GM12872 (cell line): Measurements from ENCODE around the gene PRKAR1B.

Experiments used
- TF ChIP-seq, protein P1 (sequence below): IDR thresholded peaks from 3 replicates; pipeline ENCODE4 v1.5.1; 2011; ENCODE audit warnings: low read depth, mild to moderate bottlenecking, low read length, moderate library complexity; ENCODE audit not compliant: insufficient read depth

The PRKAR1B gene

DNA sequence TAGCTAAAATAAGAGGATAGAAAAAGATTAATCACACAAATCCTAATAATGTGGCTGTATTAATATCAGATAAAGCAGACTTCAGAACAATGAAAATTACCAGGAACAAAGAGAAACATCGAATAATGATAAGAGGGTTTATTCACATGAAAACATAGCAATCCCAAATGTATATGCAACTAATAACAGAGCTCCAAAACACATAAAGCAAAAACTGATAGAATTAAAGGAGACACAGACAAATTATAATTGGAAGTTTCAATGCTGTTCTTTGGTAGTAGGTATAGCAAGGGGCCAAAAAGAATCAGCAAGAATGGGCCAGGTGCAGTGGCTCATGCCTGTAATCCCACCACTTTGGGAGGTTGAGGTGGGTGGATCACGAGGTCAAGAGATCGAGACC is 24.0 kb downstream of the PRKAR1B start:
- TF ChIP-seq, protein P1, sequence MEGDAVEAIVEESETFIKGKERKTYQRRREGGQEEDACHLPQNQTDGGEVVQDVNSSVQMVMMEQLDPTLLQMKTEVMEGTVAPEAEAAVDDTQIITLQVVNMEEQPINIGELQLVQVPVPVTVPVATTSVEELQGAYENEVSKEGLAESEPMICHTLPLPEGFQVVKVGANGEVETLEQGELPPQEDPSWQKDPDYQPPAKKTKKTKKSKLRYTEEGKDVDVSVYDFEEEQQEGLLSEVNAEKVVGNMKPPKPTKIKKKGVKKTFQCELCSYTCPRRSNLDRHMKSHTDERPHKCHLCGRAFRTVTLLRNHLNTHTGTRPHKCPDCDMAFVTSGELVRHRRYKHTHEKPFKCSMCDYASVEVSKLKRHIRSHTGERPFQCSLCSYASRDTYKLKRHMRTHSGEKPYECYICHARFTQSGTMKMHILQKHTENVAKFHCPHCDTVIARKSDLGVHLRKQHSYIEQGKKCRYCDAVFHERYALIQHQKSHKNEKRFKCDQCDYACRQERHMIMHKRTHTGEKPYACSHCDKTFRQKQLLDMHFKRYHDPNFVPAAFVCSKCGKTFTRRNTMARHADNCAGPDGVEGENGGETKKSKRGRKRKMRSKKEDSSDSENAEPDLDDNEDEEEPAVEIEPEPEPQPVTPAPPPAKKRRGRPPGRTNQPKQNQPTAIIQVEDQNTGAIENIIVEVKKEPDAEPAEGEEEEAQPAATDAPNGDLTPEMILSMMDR: no peak

DNA sequence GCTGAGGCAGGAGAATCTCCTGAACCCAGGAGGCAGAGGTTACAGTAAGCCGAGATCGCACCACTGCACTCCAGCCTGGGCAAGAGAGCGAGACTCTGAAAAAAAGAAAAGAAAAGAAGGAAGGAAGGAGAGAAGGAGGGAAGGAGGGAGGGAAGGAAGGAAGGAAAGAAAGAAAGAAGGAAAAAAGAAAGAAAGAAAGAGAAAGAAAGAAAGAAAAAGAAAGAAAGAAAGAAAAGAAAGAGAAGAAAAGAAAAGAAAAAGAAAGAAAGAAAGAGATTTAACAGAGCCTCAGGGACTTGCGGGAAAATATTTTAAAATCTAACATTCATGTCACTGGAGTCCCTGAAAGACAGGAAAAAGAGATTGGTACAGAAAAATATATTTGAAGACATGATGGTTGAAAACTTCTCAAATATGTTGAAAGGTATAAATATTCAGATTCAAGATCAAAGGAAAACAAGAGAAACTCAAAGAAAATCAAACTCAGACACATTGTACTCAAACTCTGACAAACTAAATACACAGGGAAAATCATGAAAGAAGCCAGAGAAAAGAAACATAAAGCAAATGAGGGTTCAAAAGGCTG is 25.9 kb downstream of the PRKAR1B start:
- TF ChIP-seq, protein P1: no peak

DNA sequence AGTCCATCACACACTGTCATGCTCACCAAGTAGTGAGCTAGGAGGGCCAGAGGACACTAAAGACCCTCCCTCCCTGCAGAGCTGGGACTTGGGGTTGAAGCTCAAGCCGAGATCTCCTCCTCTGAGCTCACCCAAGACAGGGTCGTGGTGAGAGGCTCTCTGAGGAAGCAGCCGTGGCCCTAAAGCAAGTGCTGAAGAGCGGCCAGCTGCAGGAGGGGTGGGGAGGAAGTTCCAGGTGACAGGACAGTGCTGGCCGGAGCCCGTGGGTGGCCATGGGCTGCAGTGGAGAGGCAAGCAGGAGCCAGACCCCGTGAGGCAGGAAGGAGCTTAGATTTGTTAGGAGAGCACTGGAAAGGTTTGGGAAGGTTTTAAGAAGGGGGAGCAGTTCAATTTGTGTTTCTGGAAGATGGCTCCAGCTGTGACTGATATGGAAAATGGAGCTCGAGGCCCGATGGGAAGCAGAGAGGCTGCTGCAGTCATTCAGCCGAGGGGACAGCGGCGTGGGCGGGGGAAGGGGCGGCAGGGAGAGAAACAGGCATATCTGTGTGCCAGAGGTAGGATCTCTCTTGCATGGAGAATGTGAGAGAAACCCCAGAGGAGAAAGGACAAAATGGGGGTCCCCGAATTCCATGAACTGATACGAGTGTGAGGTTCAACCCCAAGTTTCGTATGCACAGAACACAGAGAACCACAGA is 27.5 kb downstream of the PRKAR1B start:
- TF ChIP-seq, protein P1: no peak

DNA sequence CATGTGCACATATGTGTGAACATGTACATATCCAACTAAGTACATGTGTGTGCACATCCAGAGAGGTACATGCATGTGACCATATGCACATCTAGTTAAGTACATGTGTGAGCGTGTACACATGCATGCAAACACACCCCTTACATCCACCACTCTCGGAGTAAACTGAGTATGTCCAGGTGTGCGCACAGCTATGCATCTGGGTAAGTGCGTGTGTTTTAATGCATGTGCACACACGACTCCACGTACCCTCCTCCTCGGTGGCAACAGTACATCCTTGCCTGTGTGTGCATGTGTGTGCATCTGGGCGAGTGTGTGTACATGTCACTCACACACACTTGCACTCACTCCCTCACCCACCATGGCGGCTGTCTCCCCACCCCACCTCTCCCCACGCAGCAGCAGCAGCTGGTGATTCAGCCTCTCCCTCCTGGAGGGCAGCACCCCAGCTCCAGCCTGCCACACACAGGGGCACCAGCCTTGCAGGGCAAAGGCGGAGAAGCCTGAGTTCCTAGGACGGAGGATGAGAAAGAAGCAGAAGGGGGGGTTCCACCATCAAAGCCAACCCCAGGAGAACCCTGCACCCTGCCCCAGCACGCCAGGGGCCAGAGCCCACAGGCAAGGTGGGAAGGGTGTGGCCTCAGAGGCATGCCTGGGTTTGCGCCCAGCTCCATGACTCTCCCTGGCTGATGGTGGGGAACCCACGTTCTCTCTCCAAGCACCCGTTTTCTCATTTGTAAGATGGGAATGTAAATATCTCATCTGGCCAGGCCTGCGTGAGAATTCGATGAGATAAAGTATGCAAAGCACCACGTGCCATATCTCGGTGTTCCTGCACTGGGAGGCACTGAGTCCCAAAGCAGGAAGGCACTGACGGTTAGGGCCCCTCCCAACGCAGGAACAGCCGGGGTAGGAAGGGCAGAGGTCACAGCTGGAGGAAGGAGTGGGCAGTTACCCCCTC is 28.3 kb downstream of the PRKAR1B start:
- TF ChIP-seq, protein P1: no peak

DNA sequence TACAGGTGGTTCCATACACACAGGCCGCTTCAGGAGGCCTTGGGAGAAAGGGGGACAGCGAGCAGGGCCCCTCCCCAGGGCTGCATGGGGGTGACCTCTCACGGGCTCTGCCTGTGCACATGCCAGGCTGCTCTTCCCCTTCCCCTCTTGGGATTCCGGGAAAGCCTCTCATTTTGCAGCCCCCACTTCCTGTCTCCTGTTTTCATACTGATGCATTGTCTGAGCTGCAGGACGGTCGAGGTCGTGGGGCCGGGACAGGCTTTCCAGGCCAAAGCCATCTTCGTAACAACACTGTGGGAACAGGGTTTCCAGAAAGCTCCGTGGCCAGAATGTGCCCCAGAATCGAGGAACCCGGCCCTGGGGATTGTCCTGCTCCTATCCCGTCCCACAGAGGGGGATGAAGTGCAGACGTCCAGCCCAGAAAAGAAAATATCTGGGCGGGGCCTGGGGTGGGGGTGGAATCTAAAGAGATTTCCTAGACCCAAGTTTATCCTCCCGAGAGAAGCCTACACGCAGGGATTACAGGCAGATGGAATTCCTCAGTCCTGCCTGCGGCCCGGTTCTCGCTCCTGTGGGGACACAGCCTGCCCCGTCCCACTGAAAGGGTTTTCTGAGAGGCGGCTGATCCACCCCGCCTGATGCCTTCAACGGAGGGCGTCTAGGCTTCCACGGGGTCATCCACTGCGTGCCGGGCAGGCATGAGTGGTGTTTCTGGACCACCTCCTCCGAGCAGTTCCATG is 30.1 kb downstream of the PRKAR1B start:
- TF ChIP-seq, protein P1: no peak

DNA sequence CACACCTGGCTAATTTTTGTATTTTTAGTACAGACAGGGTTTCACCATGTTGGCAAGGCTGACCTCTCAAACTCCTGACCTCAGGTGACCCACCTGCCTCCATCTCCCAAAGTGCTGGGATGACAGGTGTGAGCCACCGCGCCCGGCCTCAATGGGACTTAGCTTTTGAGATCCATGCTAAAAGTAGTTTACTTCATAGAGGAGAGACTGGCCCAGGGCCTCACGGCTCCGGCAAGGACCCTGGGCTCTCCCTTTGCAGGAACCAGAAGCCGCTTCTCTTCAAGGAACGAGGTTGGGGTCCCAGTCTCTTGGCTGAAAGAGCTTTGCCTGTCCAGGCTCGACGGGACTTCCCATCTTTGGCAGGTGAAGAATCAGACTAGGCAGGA is 30.7 kb downstream of the PRKAR1B start:
- TF ChIP-seq, protein P1: no peak
